Measurements from ENCODE around the gene PSMF1.

Gene PSMF1

GRCh38 chr20:1160496-1160895 lies 42.1 kb downstream of the PSMF1 start:
- H3K4me1 ChIP-seq (ENCODE audit: insufficient read depth, poor library complexity, severe bottlenecking) = no peaks in the 10 kb centered on the region
- H3K36me3 ChIP-seq (ENCODE audit: low read depth) = peaks cover 79% of the 10 kb centered on the region
- DNase-seq (ENCODE audit: low spot score) (no peak), ATAC-seq (ENCODE audit: low read depth) (no peak)
- no peak overlapping the region for H3K27ac ChIP-seq (ENCODE audit: poor library complexity, severe bottlenecking)
- H3K27me3 ChIP-seq (ENCODE audit: insufficient read depth, poor library complexity, severe bottlenecking) = no peaks in the 10 kb centered on the region
- H3K4me3 ChIP-seq (ENCODE audit: severe bottlenecking) = no peak overlapping the region
- no peaks in the 10 kb centered on the region for H3K9me3 ChIP-seq (ENCODE audit: severe bottlenecking)
- no peak for TF ChIP-seq CTCF (IDR thresholded peaks at IDR 0.05; ENCODE audit: poor library complexity, severe bottlenecking)

- no peaks in the 10 kb centered on the region for H3K9me3 ChIP-seq (ENCODE audit: severe bottlenecking)
- TF ChIP-seq CTCF (IDR thresholded peaks at IDR 0.05; ENCODE audit: poor library complexity, severe bottlenecking) = no peak
- no peaks in the 10 kb centered on the region for H3K27me3 ChIP-seq (ENCODE audit: insufficient read depth, poor library complexity, severe bottlenecking)
- ATAC-seq (ENCODE audit: low read depth) (no peak), DNase-seq (ENCODE audit: low spot score) (no peak)
- H3K4me3 ChIP-seq (ENCODE audit: severe bottlenecking) = no peak overlapping the region
- no peak overlapping the region for H3K27ac ChIP-seq (ENCODE audit: poor library complexity, severe bottlenecking)
- no peaks in the 10 kb centered on the region for H3K4me1 ChIP-seq (ENCODE audit: insufficient read depth, poor library complexity, severe bottlenecking)
- H3K36me3 ChIP-seq (ENCODE audit: low read depth) = peaks cover 79% of the 10 kb centered on the region
Measured at GRCh38 chr20:1160991-1161390, 42.6 kb downstream of the PSMF1 start.

GRCh38 chr20:1163105-1163504 lies 44.7 kb downstream of the PSMF1 start:
- no peaks in the 10 kb centered on the region for H3K4me1 ChIP-seq (ENCODE audit: insufficient read depth, poor library complexity, severe bottlenecking)
- ATAC-seq (ENCODE audit: low read depth) = no peak
- peaks cover 90% of the 10 kb centered on the region for H3K36me3 ChIP-seq (ENCODE audit: low read depth)
- no peaks in the 10 kb centered on the region for H3K27me3 ChIP-seq (ENCODE audit: insufficient read depth, poor library complexity, severe bottlenecking)
- DNase-seq (ENCODE audit: low spot score) = no peak
- TF ChIP-seq CTCF (IDR thresholded peaks at IDR 0.05; ENCODE audit: poor library complexity, severe bottlenecking) = no peak
- no peaks in the 10 kb centered on the region for H3K9me3 ChIP-seq (ENCODE audit: severe bottlenecking)
- no peak overlapping the region for H3K27ac ChIP-seq (ENCODE audit: poor library complexity, severe bottlenecking)
- H3K4me3 ChIP-seq (ENCODE audit: severe bottlenecking) = no peak overlapping the region

GRCh38 chr20:1163653-1164052 lies 45.3 kb downstream of the PSMF1 start:
- H3K4me1 ChIP-seq (ENCODE audit: insufficient read depth, poor library complexity, severe bottlenecking) = no peaks in the 10 kb centered on the region
- no peaks in the 10 kb centered on the region for H3K9me3 ChIP-seq (ENCODE audit: severe bottlenecking)
- no peak overlapping the region for H3K4me3 ChIP-seq (ENCODE audit: severe bottlenecking)
- H3K27me3 ChIP-seq (ENCODE audit: insufficient read depth, poor library complexity, severe bottlenecking) = no peaks in the 10 kb centered on the region
- DNase-seq (ENCODE audit: low spot score) (no peak), ATAC-seq (ENCODE audit: low read depth) (no peak)
- H3K36me3 ChIP-seq (ENCODE audit: low read depth) = peaks cover 90% of the 10 kb centered on the region
- H3K27ac ChIP-seq (ENCODE audit: poor library complexity, severe bottlenecking) = no peak overlapping the region
- TF ChIP-seq CTCF (IDR thresholded peaks at IDR 0.05; ENCODE audit: poor library complexity, severe bottlenecking) = no peak

GRCh38 chr20:1164871-1165270 lies 46.5 kb downstream of the PSMF1 start:
- no peak overlapping the region for H3K4me3 ChIP-seq (ENCODE audit: severe bottlenecking)
- no peaks in the 10 kb centered on the region for H3K27me3 ChIP-seq (ENCODE audit: insufficient read depth, poor library complexity, severe bottlenecking)
- TF ChIP-seq CTCF (IDR thresholded peaks at IDR 0.05; ENCODE audit: poor library complexity, severe bottlenecking) = no peak
- ATAC-seq (ENCODE audit: low read depth) (no peak), DNase-seq (ENCODE audit: low spot score) (no peak)
- H3K27ac ChIP-seq (ENCODE audit: poor library complexity, severe bottlenecking) = no peak overlapping the region
- no peaks in the 10 kb centered on the region for H3K4me1 ChIP-seq (ENCODE audit: insufficient read depth, poor library complexity, severe bottlenecking)
- no peaks in the 10 kb centered on the region for H3K9me3 ChIP-seq (ENCODE audit: severe bottlenecking)
- H3K36me3 ChIP-seq (ENCODE audit: low read depth) = peaks cover 96% of the 10 kb centered on the region
